ENCODE results near the gene RIPOR2. TPM values are rescaled to one million over a fixed set of nuclear protein-coding genes. Genes with fewer than 3 reads are reported as not detected.

RIPOR2 gene
- total and polyA plus RNA-seq, 2 of the 13 experiments (the other 11 are each of a cell fraction or from before 2014, with no cell fraction given) = 0.02 to 0.05 TPM

DNA sequence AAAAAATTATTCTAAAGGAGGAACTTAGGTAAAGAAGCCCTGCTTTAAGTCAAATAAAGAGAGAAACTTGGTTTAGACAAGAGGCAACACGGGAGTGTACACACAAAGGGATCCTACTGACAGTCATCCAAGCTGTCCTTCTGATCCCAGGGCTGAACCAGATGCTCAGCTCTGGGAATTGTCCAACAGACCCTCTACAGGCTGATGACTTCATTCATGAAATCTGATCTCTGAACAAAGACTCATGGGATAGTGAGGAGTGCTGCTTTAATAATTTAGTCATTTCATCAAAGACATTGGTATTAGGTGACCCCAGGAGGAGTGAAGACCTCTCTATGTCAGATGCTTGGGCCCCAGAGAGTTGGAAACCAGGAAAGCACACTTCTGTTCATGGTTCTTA, 71.4 kb downstream of the RIPOR2 start (continued):
- TF ChIP-seq, protein P1, sequence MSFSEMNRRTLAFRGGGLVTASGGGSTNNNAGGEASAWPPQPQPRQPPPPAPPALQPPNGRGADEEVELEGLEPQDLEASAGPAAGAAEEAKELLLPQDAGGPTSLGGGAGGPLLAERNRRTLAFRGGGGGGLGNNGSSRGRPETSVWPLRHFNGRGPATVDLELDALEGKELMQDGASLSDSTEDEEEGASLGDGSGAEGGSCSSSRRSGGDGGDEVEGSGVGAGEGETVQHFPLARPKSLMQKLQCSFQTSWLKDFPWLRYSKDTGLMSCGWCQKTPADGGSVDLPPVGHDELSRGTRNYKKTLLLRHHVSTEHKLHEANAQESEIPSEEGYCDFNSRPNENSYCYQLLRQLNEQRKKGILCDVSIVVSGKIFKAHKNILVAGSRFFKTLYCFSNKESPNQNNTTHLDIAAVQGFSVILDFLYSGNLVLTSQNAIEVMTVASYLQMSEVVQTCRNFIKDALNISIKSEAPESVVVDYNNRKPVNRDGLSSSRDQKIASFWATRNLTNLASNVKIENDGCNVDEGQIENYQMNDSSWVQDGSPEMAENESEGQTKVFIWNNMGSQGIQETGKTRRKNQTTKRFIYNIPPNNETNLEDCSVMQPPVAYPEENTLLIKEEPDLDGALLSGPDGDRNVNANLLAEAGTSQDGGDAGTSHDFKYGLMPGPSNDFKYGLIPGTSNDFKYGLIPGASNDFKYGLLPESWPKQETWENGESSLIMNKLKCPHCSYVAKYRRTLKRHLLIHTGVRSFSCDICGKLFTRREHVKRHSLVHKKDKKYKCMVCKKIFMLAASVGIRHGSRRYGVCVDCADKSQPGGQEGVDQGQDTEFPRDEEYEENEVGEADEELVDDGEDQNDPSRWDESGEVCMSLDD (CRISPR knock-in tag; IDR thresholded peaks at IDR 0.05; ENCODE audit: borderline replicate concordance) = no peak
- TF ChIP-seq HNF4G (IDR thresholded peaks at IDR 0.05; ENCODE audit: borderline replicate concordance, low read depth, low read length) (no peak), HNF4G (CRISPR knock-in tag; IDR thresholded peaks at IDR 0.05; ENCODE audit: borderline replicate concordance, low read depth) (no peak), ZNF839 (CRISPR knock-in tag; IDR thresholded peaks at IDR 0.05; ENCODE audit: borderline replicate concordance) (no peak), TCF7 (IDR thresholded peaks at IDR 0.05; ENCODE audit: low read depth) (no peak), AHR (CRISPR knock-in tag; IDR thresholded peaks at IDR 0.05) (no peak), ZNF777 (CRISPR knock-in tag; IDR thresholded peaks at IDR 0.05) (no peak), JUND (CRISPR knock-in tag; IDR thresholded peaks at IDR 0.05) (no peak), ARNT2 (CRISPR knock-in tag; IDR thresholded peaks at IDR 0.05; ENCODE audit: low read depth) (no peak), YEATS2 (CRISPR knock-in tag; IDR thresholded peaks at IDR 0.05; ENCODE audit: borderline replicate concordance) (no peak)

DNA sequence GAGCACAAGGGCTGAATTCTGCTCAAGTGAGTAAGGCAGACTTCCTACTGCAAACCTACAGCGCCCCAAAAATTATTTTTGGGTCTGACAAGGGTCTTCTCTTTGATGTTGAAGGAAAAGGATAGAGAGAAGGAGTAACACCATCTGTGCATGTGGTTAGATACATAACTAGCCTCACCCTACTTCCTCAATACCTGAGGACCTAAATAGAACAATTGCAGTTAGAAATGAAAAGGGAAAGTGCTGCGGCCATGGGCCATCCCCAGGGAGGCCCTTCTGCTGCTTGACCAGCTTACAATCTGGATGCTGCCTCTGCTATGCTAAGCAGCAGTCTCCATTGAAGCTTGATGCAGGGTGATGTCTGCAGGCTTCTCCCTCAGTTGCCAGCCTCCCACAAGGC, 73.8 kb downstream of the RIPOR2 start:
- in situ Hi-C loops (cut with HindIII; ENCODE audit: extremely low pct_ligation_motif_present, low pct_unique_long_range_greater_than_20kb) (no loop called here), intact Hi-C loops (cut with micrococcal nuclease; ENCODE audit: unreplicated experiment) (no loop called here)
- FAIRE-seq (no peak), DNase-seq (ENCODE audit: low spot score) (no peak), ATAC-seq (no peak)
- Histone ChIP-seq H3K27me3 (ENCODE audit: control insufficient read depth in 1 of 2, insufficient read depth in 2 of 2, low read length in 2 of 2) (peaks cover 0 to 14% of the 10 kb centered on the region in 2 experiments; a peak in 2 of 5 replicates), H3K9me3 (ENCODE audit: low read length) (no peaks in the 10 kb centered on the region), H3K27ac (ENCODE audit: extremely low read length, insufficient read depth, low read length) (no peak overlapping the region), H3K4me2 (ENCODE audit: low read depth, low read length) (no peak overlapping the region), H3K79me2 (ENCODE audit: insufficient read depth, low read length) (no peaks in the 10 kb centered on the region), H3K4me3 (replicated peaks in 1 of 3; ENCODE audit: insufficient read depth in 1 of 3, low read depth in 2 of 3, low read length in 3 of 3) (no peak overlapping the region), H2AFZ (ENCODE audit: low read length) (no peak overlapping the region), H3K9ac (ENCODE audit: insufficient read depth, low read depth, low read length) (no peak overlapping the region), H4K20me1 (ENCODE audit: insufficient read depth, low read length) (no peaks in the 10 kb centered on the region), H3K36me3 (replicated peaks in 1 of 2; ENCODE audit: control insufficient read depth in 1 of 2, insufficient read depth in 2 of 2, low read length in 2 of 2) (no peaks in the 10 kb centered on the region), H3K4me1 (ENCODE audit: insufficient read depth, low read length) (no peaks in the 10 kb centered on the region)
- ChIA-PET CTCF (ENCODE audit: low intra/inter-chr PET ratio, low total read pairs) (no interaction called here), POLR2A (no interaction called here)
- BruUV-seq (replicated peaks) = no TSS peak
- WGBS (ENCODE audit: low lambda C conversion rate) = 8% methylated on average over 2 of the region's 2 CpGs
- TF ChIP-seq, protein P2, sequence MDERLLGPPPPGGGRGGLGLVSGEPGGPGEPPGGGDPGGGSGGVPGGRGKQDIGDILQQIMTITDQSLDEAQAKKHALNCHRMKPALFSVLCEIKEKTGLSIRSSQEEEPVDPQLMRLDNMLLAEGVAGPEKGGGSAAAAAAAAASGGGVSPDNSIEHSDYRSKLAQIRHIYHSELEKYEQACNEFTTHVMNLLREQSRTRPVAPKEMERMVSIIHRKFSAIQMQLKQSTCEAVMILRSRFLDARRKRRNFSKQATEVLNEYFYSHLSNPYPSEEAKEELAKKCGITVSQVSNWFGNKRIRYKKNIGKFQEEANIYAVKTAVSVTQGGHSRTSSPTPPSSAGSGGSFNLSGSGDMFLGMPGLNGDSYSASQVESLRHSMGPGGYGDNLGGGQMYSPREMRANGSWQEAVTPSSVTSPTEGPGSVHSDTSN (CRISPR knock-in tag; IDR thresholded peaks at IDR 0.05) = no peak
- TF ChIP-seq AGO2 (optimal IDR thresholded peaks at IDR 0.05; ENCODE audit: low read depth, low read length) (no peak), KDM6A (CRISPR knock-in tag; IDR thresholded peaks at IDR 0.05; ENCODE audit: low read depth) (no peak), ATF1 (CRISPR knock-in tag; IDR thresholded peaks at IDR 0.05) (no peak), ZNF749 (CRISPR knock-in tag; IDR thresholded peaks at IDR 0.05; ENCODE audit: borderline replicate concordance) (no peak)
